HepG2 (cell line): ENCODE data around the gene CRAT. TPM values are rescaled to one million over a fixed set of nuclear protein-coding genes. Genes with fewer than 3 reads are reported as not detected.

Source experiments
- CBFB ChIP-seq: sonication (generic); formaldehyde crosslinking; IDR thresholded peaks from 2 replicates; pipeline ENCODE4 v1.4.0; 2020; ENCODE audit warnings: missing genetic modification reagents
- GFI1 ChIP-seq: sonication (generic); formaldehyde crosslinking; IDR thresholded peaks from 2 replicates; pipeline ENCODE4 v1.5.0; 2020; ENCODE audit warnings: missing genetic modification reagents, mild to moderate bottlenecking, borderline replicate concordance
- KAT7 ChIP-seq: IDR thresholded peaks from 2 replicates; pipeline ENCODE4 v1.6.1; 2018; ENCODE audit warnings: borderline replicate concordance, missing compliant biosample characterization
- KDM4B ChIP-seq: sonication (generic); formaldehyde crosslinking; IDR thresholded peaks from 2 replicates; pipeline ENCODE4 v1.4.0; 2020; ENCODE audit warnings: missing genetic modification reagents
- MAFK ChIP-seq, 2 experiments: IDR thresholded peaks in 1 of 2; conservative IDR thresholded peaks in 1 of 2; 2 replicates each; pipeline ENCODE4 v1.6.1; 2011; ENCODE audit warnings: improper control_type of control experiment in 2 of 2, low read length in 2 of 2
- POGZ ChIP-seq: sonication (generic); formaldehyde crosslinking; IDR thresholded peaks from 2 replicates; pipeline ENCODE4 v1.4.0; 2020; ENCODE audit warnings: mild to moderate bottlenecking, missing genetic modification reagents
- SMAD9 ChIP-seq: sonication (generic); formaldehyde crosslinking; IDR thresholded peaks from 2 replicates; pipeline ENCODE4 v1.5.1; 2020; ENCODE audit warnings: mild to moderate bottlenecking, missing genetic modification reagents
- TBX3 ChIP-seq: fragments of 450-650 bp; IDR thresholded peaks from 2 replicates; pipeline ENCODE4 v1.6.1; 2017; ENCODE audit warnings: antibody characterized with exemption, mild to moderate bottlenecking, inconsistent platforms, borderline replicate concordance
- ZBTB21 ChIP-seq: sonication (generic); formaldehyde crosslinking; IDR thresholded peaks from 2 replicates; pipeline ENCODE4 v1.4.0; 2020; ENCODE audit warnings: missing genetic modification reagents
- ZFX ChIP-seq: sonication (generic); formaldehyde crosslinking; IDR thresholded peaks from 2 replicates; pipeline ENCODE4 v1.4.0; 2020; ENCODE audit warnings: mild to moderate bottlenecking, low read depth, missing genetic modification reagents, moderate library complexity
- ZGPAT ChIP-seq: IDR thresholded peaks from 2 replicates; pipeline ENCODE4 v1.6.1; 2016; ENCODE audit warnings: mild to moderate bottlenecking
- ZNF878 ChIP-seq: sonication (generic); formaldehyde crosslinking; IDR thresholded peaks from 2 replicates; pipeline ENCODE4 v1.8.1; 2023; ENCODE audit warnings: mild to moderate bottlenecking, missing genetic modification reagents, moderate library complexity
- ZNF891 ChIP-seq: sonication (generic); formaldehyde crosslinking; IDR thresholded peaks from 2 replicates; pipeline ENCODE4 v1.5.0; 2020; ENCODE audit warnings: mild to moderate bottlenecking, missing genetic modification reagents
- polyA plus RNA-seq, 8 experiments: library from polyadenylated mRNA; depleted of rRNA in 3 of 8; stranded (reverse) in 7 of 8; unstranded in 1 of 8; fragments of >200 nt; fragmentation: Illumina TruSeq in 4 of 8; extraction: Trizol in 4 of 8; gene quantifications; 2 replicates each; pipeline versions ENCODE4 v1.2.1 to v1.2.3, GENCODE V29; 2011 to 2016; ENCODE audit warnings: low read depth in 4 of 8, missing spikeins in 1 of 8, mixed read lengths in 1 of 8; ENCODE audit not compliant: insufficient read depth in 1 of 8
- total RNA-seq, 5 experiments: library from RNA; depleted of rRNA; stranded (reverse); fragments of >200 nt; fragmentation: Illumina TruSeq; extraction: Trizol; gene quantifications; 2 replicates each; pipeline ENCODE4 v1.2.3, GENCODE V29; 2016; ENCODE audit warnings: low read depth in 1 of 5
- TF ChIP-seq, protein P1 (sequence below), 2 experiments: sonication (generic) in 1 of 2; formaldehyde crosslinking in 1 of 2; IDR thresholded peaks; 2 replicates each; pipeline versions ENCODE4 v1.5.1 to v1.6.1; 2011 to 2020; ENCODE audit warnings: borderline replicate concordance in 1 of 2, low read depth in 1 of 2, low read length in 1 of 2, mild to moderate bottlenecking in 1 of 2, missing genetic modification reagents in 1 of 2, moderate library complexity in 1 of 2
- TF ChIP-seq, protein P2 (sequence below): sonication (generic); formaldehyde crosslinking; IDR thresholded peaks from 2 replicates; pipeline ENCODE4 v1.4.0; 2020; ENCODE audit warnings: mild to moderate bottlenecking, missing genetic modification reagents
- TF ChIP-seq, protein P3 (sequence below): sonication (generic); formaldehyde crosslinking; IDR thresholded peaks from 2 replicates; pipeline ENCODE4 v1.4.0; 2020; ENCODE audit warnings: missing genetic modification reagents
- TF ChIP-seq, protein P4 (sequence below): sonication (generic); formaldehyde crosslinking; IDR thresholded peaks from 2 replicates; pipeline ENCODE4 v1.8.0; 2022; ENCODE audit warnings: mild to moderate bottlenecking, missing genetic modification reagents, borderline replicate concordance
- TF ChIP-seq, protein P5 (sequence below): sonication (generic); formaldehyde crosslinking; IDR thresholded peaks from 2 replicates; pipeline ENCODE4 v1.8.0; 2023; ENCODE audit warnings: mild to moderate bottlenecking, missing genetic modification reagents

Gene CRAT
- total and polyA plus RNA-seq, 2 of the 13 experiments (the other 11 are each of a cell fraction or from before 2014, with no cell fraction given): 26.1 to 26.6 TPM

DNA sequence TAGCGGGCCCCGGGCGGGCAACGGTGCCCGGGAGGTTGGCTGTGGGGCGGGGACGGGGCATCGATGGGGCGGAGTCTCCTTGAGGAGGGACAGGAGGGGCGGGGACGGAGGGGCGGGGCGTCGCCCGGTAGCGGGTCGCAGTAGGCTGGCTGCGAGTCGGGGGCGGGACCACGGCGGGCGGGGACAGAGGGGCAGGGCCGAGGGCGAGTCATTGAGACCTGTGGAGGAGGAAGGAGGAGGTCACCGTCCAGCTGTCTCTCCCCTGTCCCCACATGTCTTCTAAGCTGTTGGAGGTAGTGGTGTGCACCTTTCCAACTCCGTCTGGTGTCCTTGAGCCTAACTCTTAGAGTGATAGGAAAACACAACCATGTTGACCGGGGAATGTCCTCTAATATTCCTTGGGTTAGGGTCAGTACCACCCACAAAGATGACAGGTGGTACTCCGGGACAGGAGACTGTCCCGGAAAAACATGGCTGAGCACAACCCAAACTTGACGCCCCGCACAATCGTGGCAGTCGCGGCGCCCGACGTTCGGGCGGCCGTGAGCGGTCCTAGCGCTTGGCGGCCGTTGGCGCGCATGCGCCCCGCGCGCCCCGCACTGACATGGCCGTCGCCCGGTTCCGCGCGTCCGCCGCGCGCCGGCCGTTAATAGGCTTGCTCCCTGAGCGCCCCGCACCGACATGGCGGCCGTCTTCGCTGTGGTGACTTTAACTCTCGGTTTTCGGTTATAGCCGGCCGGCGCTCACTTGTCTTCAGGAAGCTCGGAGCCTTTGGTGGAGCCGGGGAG, at the start of gene CRAT, which contains the start of gene PTPA (continued):
- TF ChIP-seq, protein P1, sequence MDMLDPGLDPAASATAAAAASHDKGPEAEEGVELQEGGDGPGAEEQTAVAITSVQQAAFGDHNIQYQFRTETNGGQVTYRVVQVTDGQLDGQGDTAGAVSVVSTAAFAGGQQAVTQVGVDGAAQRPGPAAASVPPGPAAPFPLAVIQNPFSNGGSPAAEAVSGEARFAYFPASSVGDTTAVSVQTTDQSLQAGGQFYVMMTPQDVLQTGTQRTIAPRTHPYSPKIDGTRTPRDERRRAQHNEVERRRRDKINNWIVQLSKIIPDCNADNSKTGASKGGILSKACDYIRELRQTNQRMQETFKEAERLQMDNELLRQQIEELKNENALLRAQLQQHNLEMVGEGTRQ (IDR thresholded peaks at IDR 0.05; ENCODE audit: low read depth, low read length): no peak
- TF ChIP-seq, protein P1 (CRISPR knock-in tag; IDR thresholded peaks at IDR 0.05; ENCODE audit: borderline replicate concordance): no peak
- no peak; the same call in 1 of the 2 replicates for TF ChIP-seq GFI1 (CRISPR knock-in tag)
- TF ChIP-seq MAFK (conservative IDR thresholded peaks at IDR 0.05 in 1 of 2, IDR thresholded peaks at IDR 0.05 in 1 of 2; ENCODE audit: low read length in 2 of 2): no peak
- TF ChIP-seq, protein P2, sequence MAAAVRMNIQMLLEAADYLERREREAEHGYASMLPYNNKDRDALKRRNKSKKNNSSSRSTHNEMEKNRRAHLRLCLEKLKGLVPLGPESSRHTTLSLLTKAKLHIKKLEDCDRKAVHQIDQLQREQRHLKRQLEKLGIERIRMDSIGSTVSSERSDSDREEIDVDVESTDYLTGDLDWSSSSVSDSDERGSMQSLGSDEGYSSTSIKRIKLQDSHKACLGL (CRISPR knock-in tag): no peak
- TF ChIP-seq SMAD9 (CRISPR knock-in tag): no peak
- TF ChIP-seq, protein P3, sequence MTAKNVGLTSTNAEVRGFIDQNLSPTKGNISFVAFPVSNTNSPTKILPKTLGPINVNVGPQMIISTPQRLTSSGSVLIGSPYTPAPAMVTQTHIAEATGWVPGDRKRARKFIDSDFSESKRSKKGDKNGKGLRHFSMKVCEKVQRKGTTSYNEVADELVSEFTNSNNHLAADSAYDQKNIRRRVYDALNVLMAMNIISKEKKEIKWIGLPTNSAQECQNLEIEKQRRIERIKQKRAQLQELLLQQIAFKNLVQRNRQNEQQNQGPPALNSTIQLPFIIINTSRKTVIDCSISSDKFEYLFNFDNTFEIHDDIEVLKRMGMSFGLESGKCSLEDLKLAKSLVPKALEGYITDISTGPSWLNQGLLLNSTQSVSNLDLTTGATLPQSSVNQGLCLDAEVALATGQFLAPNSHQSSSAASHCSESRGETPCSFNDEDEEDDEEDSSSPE (CRISPR knock-in tag): no peak
- TF ChIP-seq, protein P4, sequence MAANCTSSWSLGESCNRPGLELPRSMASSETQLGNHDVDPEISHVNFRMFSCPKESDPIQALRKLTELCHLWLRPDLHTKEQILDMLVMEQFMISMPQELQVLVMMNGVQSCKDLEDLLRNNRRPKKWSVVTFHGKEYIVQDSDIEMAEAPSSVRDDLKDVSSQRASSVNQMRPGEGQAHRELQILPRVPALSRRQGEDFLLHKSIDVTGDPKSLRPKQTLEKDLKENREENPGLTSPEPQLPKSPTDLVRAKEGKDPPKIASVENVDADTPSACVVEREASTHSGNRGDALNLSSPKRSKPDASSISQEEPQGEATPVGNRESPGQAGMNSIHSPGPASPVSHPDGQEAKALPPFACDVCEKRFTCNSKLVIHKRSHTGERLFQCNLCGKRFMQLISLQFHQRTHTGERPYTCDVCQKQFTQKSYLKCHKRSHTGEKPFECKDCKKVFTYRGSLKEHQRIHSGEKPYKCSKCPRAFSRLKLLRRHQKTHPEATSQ (CRISPR knock-in tag): peak; percentile 40; the same call in 1 of the 2 replicates
- TF ChIP-seq, protein P5, sequence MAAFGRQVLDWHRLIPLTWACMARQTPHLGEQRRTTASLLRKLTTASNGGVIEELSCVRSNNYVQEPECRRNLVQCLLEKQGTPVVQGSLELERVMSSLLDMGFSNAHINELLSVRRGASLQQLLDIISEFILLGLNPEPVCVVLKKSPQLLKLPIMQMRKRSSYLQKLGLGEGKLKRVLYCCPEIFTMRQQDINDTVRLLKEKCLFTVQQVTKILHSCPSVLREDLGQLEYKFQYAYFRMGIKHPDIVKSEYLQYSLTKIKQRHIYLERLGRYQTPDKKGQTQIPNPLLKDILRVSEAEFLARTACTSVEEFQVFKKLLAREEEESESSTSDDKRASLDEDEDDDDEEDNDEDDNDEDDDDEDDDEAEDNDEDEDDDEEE (CRISPR knock-in tag): no peak
- no peak for TF ChIP-seq POGZ (CRISPR knock-in tag)
- peak; percentile 36; the same call in 1 of the 2 replicates for TF ChIP-seq ZGPAT (CRISPR knock-in tag)
- TF ChIP-seq ZFX (CRISPR knock-in tag): no peak; the same call in 1 of the 2 replicates
- no peak for TF ChIP-seq KDM4B (CRISPR knock-in tag)
- no peak for TF ChIP-seq ZNF891 (CRISPR knock-in tag)
- no peak for TF ChIP-seq TBX3
- peak; percentile 56; the same call in 1 of the 2 replicates for TF ChIP-seq CBFB (CRISPR knock-in tag)
- 0 out of 2 replicates have a peak, but pooled peaks have one; percentile 43 for TF ChIP-seq ZNF878 (CRISPR knock-in tag)
- no peak for TF ChIP-seq ZBTB21 (CRISPR knock-in tag)
- TF ChIP-seq KAT7 (CRISPR knock-in tag): no peak
